ENCODE data around the gene GALNTL6. TPM values are rescaled to one million over a fixed set of nuclear protein-coding genes. Genes with fewer than 3 reads are reported as not detected.

GALNTL6 gene
- total and polyA plus RNA-seq, 2 donors (not counting 1 experiment from before 2014, with no cell fraction given): 0.99 to 1.1 TPM

- ATAC-seq (ENCODE audit: low read depth) (no peak), DNase-seq (no peak)
- Histone ChIP-seq H3K79me2 (ENCODE audit: control insufficient read depth, insufficient read depth, low read length) (no peaks in the 10 kb centered on the region), H3K9ac (ENCODE audit: low read length) (no peak overlapping the region), H3K36me3 (replicated peaks in 1 of 2; ENCODE audit: control extremely low read depth in 1 of 2, control insufficient read depth in 1 of 2, extremely low read depth in 1 of 2, insufficient read depth in 2 of 2, low read length in 1 of 2) (no peaks in the 10 kb centered on the region), H2AFZ (ENCODE audit: insufficient read depth, low read depth, low read length, poor library complexity, severe bottlenecking) (no peak overlapping the region), H3K4me2 (replicated peaks; ENCODE audit: low read depth, low read length, poor library complexity, severe bottlenecking) (no peak overlapping the region), H3K4me1 (ENCODE audit: control insufficient read depth in 2 of 2, insufficient read depth in 2 of 2, low read length in 2 of 2) (no peaks in the 10 kb centered on the region), H4K20me1 (ENCODE audit: control insufficient read depth, insufficient read depth, low read length, poor library complexity, severe bottlenecking) (no peaks in the 10 kb centered on the region), H3K4me3 (ENCODE audit: control extremely low read depth in 1 of 5, extremely low read depth in 1 of 5, insufficient read depth in 1 of 5, low read depth in 2 of 5, low read length in 4 of 5) (no peak overlapping the region), H3K9me3 (ENCODE audit: control extremely low read depth in 1 of 3, control insufficient read depth in 2 of 3, insufficient read depth in 1 of 3, low read length in 2 of 3) (peaks cover 0 to 4% (median 0%) of the 10 kb centered on the region in 3 donors), H3K27me3 (replicated peaks in 1 of 4; ENCODE audit: control extremely low read depth in 1 of 4, control insufficient read depth in 3 of 4, insufficient read depth in 4 of 4, low read length in 3 of 4) (no peaks in the 10 kb centered on the region), H3K27ac (ENCODE audit: low read length in 2 of 2) (no peak overlapping the region)
- CTCF ChIA-PET: no interaction called here
- no peaks in the 10 kb centered on the region for H3K9me3 Mint-ChIP-seq (ENCODE audit: insufficient read depth)
- H3K4me1 Mint-ChIP-seq: no peaks in the 10 kb centered on the region
- intact Hi-C loops (cut with micrococcal nuclease): no loop called here
- no peak overlapping the region for H3K4me3 Mint-ChIP-seq
- POLR2A ChIA-PET: no interaction called here
- 100% methylated on average over 1 of the region's 3 CpGs for WGBS (ENCODE audit: insufficient coverage)
- H3K27me3 Mint-ChIP-seq: peaks cover 3% of the 10 kb centered on the region
- TF ChIP-seq EZH2 (IDR thresholded peaks at IDR 0.05; ENCODE audit: borderline replicate concordance, insufficient read depth, low read depth, low read length, poor library complexity, severe bottlenecking) (no peak), CTCF (IDR thresholded peaks at IDR 0.05) (no peak)
- H3K27ac Mint-ChIP-seq: no peak overlapping the region
Observed at GRCh38 chr4:172838943-172839342, 1025.7 kb downstream of the GALNTL6 start.

- H3K4me3 Mint-ChIP-seq: no peak overlapping the region
- Histone ChIP-seq H3K9ac (ENCODE audit: low read length) (no peak overlapping the region), H3K4me3 (ENCODE audit: control extremely low read depth in 1 of 5, extremely low read depth in 1 of 5, insufficient read depth in 1 of 5, low read depth in 2 of 5, low read length in 4 of 5) (no peak overlapping the region), H3K4me1 (ENCODE audit: control insufficient read depth in 2 of 2, insufficient read depth in 2 of 2, low read length in 2 of 2) (no peaks in the 10 kb centered on the region), H3K27ac (ENCODE audit: low read length in 2 of 2) (no peak overlapping the region), H3K79me2 (ENCODE audit: control insufficient read depth, insufficient read depth, low read length) (no peaks in the 10 kb centered on the region), H4K20me1 (ENCODE audit: control insufficient read depth, insufficient read depth, low read length, poor library complexity, severe bottlenecking) (no peaks in the 10 kb centered on the region), H3K27me3 (replicated peaks in 1 of 4; ENCODE audit: control extremely low read depth in 1 of 4, control insufficient read depth in 3 of 4, insufficient read depth in 4 of 4, low read length in 3 of 4) (no peaks in the 10 kb centered on the region), H3K9me3 (ENCODE audit: control extremely low read depth in 1 of 3, control insufficient read depth in 2 of 3, insufficient read depth in 1 of 3, low read length in 2 of 3) (peaks cover 0 to 4% (median 0%) of the 10 kb centered on the region in 3 donors), H2AFZ (ENCODE audit: insufficient read depth, low read depth, low read length, poor library complexity, severe bottlenecking) (no peak overlapping the region), H3K36me3 (replicated peaks in 1 of 2; ENCODE audit: control extremely low read depth in 1 of 2, control insufficient read depth in 1 of 2, extremely low read depth in 1 of 2, insufficient read depth in 2 of 2, low read length in 1 of 2) (no peaks in the 10 kb centered on the region), H3K4me2 (replicated peaks; ENCODE audit: low read depth, low read length, poor library complexity, severe bottlenecking) (no peak overlapping the region)
- H3K9me3 Mint-ChIP-seq (ENCODE audit: insufficient read depth): no peaks in the 10 kb centered on the region
- ATAC-seq (ENCODE audit: low read depth) (no peak), DNase-seq (no peak)
- no peaks in the 10 kb centered on the region for H3K4me1 Mint-ChIP-seq
- WGBS (ENCODE audit: insufficient coverage): 95% methylated on average over 3 of the region's 4 CpGs
- CTCF ChIA-PET: interaction anchor here (1.1 kb wide), 1 partner anchor 11 kb away, joined by 3 read pairs; no protein-coding TSS in a partner anchor
- no peak overlapping the region for H3K27ac Mint-ChIP-seq
- POLR2A ChIA-PET: no interaction called here
- intact Hi-C loops (cut with micrococcal nuclease): no loop called here
- TF ChIP-seq CTCF (IDR thresholded peaks at IDR 0.05) (no peak), EZH2 (IDR thresholded peaks at IDR 0.05; ENCODE audit: borderline replicate concordance, insufficient read depth, low read depth, low read length, poor library complexity, severe bottlenecking) (no peak)
- H3K27me3 Mint-ChIP-seq: no peaks in the 10 kb centered on the region
Observed at GRCh38 chr4:172842779-172843178, 1029.6 kb downstream of the GALNTL6 start.
